DND-41 (cell line): ENCODE measurements around the gene DCLK1.

Experiments
- EZH2 ChIP-seq: IDR thresholded peaks from 3 replicates; pipeline ENCODE4 v1.6.1; 2012; ENCODE audit warnings: borderline replicate concordance, low read depth, mild to moderate bottlenecking, moderate library complexity, low read length, inconsistent platforms; ENCODE audit not compliant: severe bottlenecking
- TF ChIP-seq, protein P1 (sequence below): IDR thresholded peaks from 2 replicates; pipeline ENCODE4 v1.5.1; 2012; ENCODE audit warnings: borderline replicate concordance, low read length, moderate library complexity, mild to moderate bottlenecking; ENCODE audit not compliant: poor library complexity, severe bottlenecking; ENCODE audit errors: extremely low read depth

- TF ChIP-seq, protein P1, sequence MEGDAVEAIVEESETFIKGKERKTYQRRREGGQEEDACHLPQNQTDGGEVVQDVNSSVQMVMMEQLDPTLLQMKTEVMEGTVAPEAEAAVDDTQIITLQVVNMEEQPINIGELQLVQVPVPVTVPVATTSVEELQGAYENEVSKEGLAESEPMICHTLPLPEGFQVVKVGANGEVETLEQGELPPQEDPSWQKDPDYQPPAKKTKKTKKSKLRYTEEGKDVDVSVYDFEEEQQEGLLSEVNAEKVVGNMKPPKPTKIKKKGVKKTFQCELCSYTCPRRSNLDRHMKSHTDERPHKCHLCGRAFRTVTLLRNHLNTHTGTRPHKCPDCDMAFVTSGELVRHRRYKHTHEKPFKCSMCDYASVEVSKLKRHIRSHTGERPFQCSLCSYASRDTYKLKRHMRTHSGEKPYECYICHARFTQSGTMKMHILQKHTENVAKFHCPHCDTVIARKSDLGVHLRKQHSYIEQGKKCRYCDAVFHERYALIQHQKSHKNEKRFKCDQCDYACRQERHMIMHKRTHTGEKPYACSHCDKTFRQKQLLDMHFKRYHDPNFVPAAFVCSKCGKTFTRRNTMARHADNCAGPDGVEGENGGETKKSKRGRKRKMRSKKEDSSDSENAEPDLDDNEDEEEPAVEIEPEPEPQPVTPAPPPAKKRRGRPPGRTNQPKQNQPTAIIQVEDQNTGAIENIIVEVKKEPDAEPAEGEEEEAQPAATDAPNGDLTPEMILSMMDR, result peak; percentile 26
- no peak for TF ChIP-seq EZH2
Measured at GRCh38 chr13:35826626-35827254, 304.4 kb downstream of the DCLK1 start.
